ENCODE results near the gene ELP6. TPM values are rescaled to one million over a fixed set of nuclear protein-coding genes. Genes with fewer than 3 reads are reported as not detected.
"Not testable (repeated sequence)": the region's sequence is repeated elsewhere in the genome, so short reads cannot be mapped to it uniquely, and the experiment has no call there.

ELP6 gene
- total and polyA plus RNA-seq, 5 donors from 2014 or later = 18.4 to 54.1 (median 43.5) TPM

- H3K27ac Mint-ChIP-seq = no peak overlapping the region
Observed at GRCh38 chr3:47522082-47522987, 8.8 kb upstream of the ELP6 start.

DNA sequence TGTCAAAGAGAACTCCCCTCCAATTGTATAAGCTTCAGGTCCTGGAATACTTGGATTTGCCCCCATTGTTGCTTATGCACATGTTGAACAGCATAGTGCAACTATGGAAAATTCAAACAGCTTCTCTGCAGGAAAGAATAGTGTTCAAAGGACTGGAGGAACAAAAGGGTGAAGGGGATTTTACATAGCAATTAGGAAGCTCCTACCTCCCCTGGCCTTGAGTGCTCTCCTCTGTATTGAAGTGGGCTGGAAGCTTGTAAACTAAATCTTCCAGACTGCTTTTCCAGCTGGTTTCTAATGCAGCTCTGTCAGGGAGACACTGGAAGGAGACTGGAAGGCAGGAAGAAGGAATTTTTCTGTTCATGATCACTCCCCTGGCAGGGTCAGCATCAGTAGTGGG lies 7.2 kb upstream of the ELP6 start:
- Mint-ChIP-seq H3K4me3 (peak overlapping the region in 1 of 4 donors; percentile 9), H3K9me3 (peaks cover 0 to 2% (median 0%) of the 10 kb centered on the region in 7 donors), H3K27ac (no peak overlapping the region), H3K4me1 (peaks cover 0 to 3% (median under 1%) of the 10 kb centered on the region in 4 donors), H3K36me3 (no peaks in the 10 kb centered on the region), H3K27me3 (peaks cover 17% of the 10 kb centered on the region)
- H3K36me3 ChIP-seq (ENCODE audit: control insufficient read depth, insufficient read depth, low read length) = no peaks in the 10 kb centered on the region
- no peaks in the 10 kb centered on the region for H3K27me3 ChIP-seq (ENCODE audit: control insufficient read depth, insufficient read depth, low read length)
- no peaks in the 10 kb centered on the region for H3K4me1 ChIP-seq (ENCODE audit: control insufficient read depth, insufficient read depth, low read length, poor library complexity, severe bottlenecking)
- ATAC-seq (ENCODE audit: low read depth in 2 of 2) (no peak), DNase-seq (no peak)
- no peak overlapping the region for H3K4me3 ChIP-seq (ENCODE audit: low read depth, low read length)
- no peaks in the 10 kb centered on the region for H3K9me3 ChIP-seq (ENCODE audit: control insufficient read depth in 2 of 2, low read length in 2 of 2)
- no peak overlapping the region for H3K27ac ChIP-seq (ENCODE audit: insufficient read depth, low read length, poor library complexity, severe bottlenecking)

More at GRCh38 chr3:47522082-47522987, 8.8 kb upstream of the ELP6 start:
- peaks cover 15% of the 10 kb centered on the region for H3K27me3 Mint-ChIP-seq
- Histone ChIP-seq H3K4me1 (ENCODE audit: control insufficient read depth, insufficient read depth, low read length, poor library complexity, severe bottlenecking) (no peaks in the 10 kb centered on the region), H3K27me3 (ENCODE audit: control insufficient read depth, insufficient read depth, low read length) (no peaks in the 10 kb centered on the region), H3K9me3 (ENCODE audit: control insufficient read depth in 2 of 2, low read length in 2 of 2) (no peaks in the 10 kb centered on the region), H3K36me3 (ENCODE audit: control insufficient read depth, insufficient read depth, low read length) (no peaks in the 10 kb centered on the region), H3K27ac (ENCODE audit: insufficient read depth, low read length, poor library complexity, severe bottlenecking) (no peak overlapping the region), H3K4me3 (ENCODE audit: low read depth, low read length) (no peak overlapping the region)
- H3K36me3 Mint-ChIP-seq = no peaks in the 10 kb centered on the region
- no peak overlapping the region for H3K4me3 Mint-ChIP-seq
- ATAC-seq (ENCODE audit: low read depth in 2 of 2) = peak; percentile 75 to 81
- H3K4me1 Mint-ChIP-seq = peaks cover 0 to 6% (median under 1%) of the 10 kb centered on the region in 4 donors
- peaks cover 0 to 5% (median 0%) of the 10 kb centered on the region in 7 donors for H3K9me3 Mint-ChIP-seq
- peak; percentile 56 to 88 (median 67) for DNase-seq

DNA sequence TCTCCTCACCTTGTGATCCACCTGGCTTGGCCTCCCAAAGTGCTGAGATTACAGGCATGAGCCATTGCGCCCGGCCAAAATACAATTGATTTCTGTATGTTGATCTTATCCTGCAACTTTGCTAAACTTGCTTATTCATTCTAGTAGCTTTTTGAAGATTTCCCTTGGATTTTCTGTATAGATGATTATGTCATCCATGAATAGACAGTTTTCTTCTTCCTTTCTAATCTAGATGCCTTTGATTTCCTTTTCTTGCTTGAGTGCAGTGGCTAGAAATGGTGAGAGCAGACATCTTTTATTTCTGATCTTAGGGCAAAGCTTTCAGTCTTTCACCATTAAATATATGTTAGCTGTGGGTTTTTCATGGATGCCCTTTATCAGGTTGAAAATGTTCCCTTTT lies 4.4 kb upstream of the ELP6 start:
- Mint-ChIP-seq H3K27ac (no peak overlapping the region), H3K4me1 (peaks cover 0 to 13% (median 8%) of the 10 kb centered on the region in 4 donors), H3K9me3 (peaks cover 0 to 2% (median 0%) of the 10 kb centered on the region in 7 donors), H3K36me3 (no peaks in the 10 kb centered on the region), H3K4me3 (peak overlapping the region in 1 of 4 donors; percentile 40), H3K27me3 (peaks cover 26% of the 10 kb centered on the region)
- H3K36me3 ChIP-seq (ENCODE audit: control insufficient read depth, insufficient read depth, low read length) = no peaks in the 10 kb centered on the region
- H3K4me1 ChIP-seq (ENCODE audit: control insufficient read depth, insufficient read depth, low read length, poor library complexity, severe bottlenecking) = peaks cover 4% of the 10 kb centered on the region
- H3K4me3 ChIP-seq (ENCODE audit: low read depth, low read length) = no peak overlapping the region
- DNase-seq = no peak
- no peak overlapping the region for H3K27ac ChIP-seq (ENCODE audit: insufficient read depth, low read length, poor library complexity, severe bottlenecking)
- H3K9me3 ChIP-seq (ENCODE audit: control insufficient read depth in 2 of 2, low read length in 2 of 2) = no peaks in the 10 kb centered on the region
- ATAC-seq (ENCODE audit: low read depth in 2 of 2) = no peak
- H3K27me3 ChIP-seq (ENCODE audit: control insufficient read depth, insufficient read depth, low read length) = no peaks in the 10 kb centered on the region

DNA sequence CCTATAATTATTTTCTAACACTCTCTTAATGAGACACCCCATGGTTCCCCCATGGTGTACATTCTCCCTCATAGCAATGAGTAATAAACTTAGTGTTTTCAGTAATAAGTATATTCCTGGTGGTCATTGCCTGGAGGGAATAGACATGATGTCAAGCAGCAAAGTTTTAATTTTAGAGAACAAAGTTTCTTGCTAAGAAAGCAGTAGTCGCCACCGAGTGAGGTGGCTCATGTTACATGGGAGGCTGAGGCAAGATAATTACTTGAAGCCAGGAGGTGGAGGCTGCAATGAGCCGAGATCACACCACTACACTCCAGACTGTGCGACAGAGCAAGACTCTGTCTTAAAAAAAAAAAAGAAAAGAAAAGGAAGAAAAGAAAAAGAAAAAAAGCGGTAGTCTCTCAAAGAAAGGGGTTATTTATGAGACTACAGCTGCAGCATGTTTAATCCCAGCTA lies 2.4 kb upstream of the ELP6 start:
- Histone ChIP-seq H3K4me1 (ENCODE audit: control insufficient read depth, insufficient read depth, low read length, poor library complexity, severe bottlenecking) (peaks cover 13% of the 10 kb centered on the region), H3K27ac (ENCODE audit: insufficient read depth, low read length, poor library complexity, severe bottlenecking) (no peak overlapping the region), H3K27me3 (ENCODE audit: control insufficient read depth, insufficient read depth, low read length) (no peaks in the 10 kb centered on the region), H3K36me3 (ENCODE audit: control insufficient read depth, insufficient read depth, low read length) (no peaks in the 10 kb centered on the region), H3K9me3 (ENCODE audit: control insufficient read depth in 2 of 2, low read length in 2 of 2) (no peaks in the 10 kb centered on the region), H3K4me3 (ENCODE audit: low read depth, low read length) (no peak overlapping the region)
- DNase-seq = no peak
- H3K4me1 Mint-ChIP-seq = peaks cover 5 to 28% (median 14%) of the 10 kb centered on the region in 4 donors
- peak overlapping the region in 2 of 4 donors; percentile 38 to 81 for H3K4me3 Mint-ChIP-seq
- peaks cover 0 to 2% (median 0%) of the 10 kb centered on the region in 7 donors for H3K9me3 Mint-ChIP-seq
- no peak overlapping the region for H3K27ac Mint-ChIP-seq
- no peak for ATAC-seq (ENCODE audit: low read depth in 2 of 2)
- H3K27me3 Mint-ChIP-seq = peaks cover 20% of the 10 kb centered on the region
- no peaks in the 10 kb centered on the region for H3K36me3 Mint-ChIP-seq

GRCh38 chr3:47515100-47515499 lies 1.6 kb upstream of the ELP6 start:
- peaks cover 5 to 32% (median 15%) of the 10 kb centered on the region in 4 donors for H3K4me1 Mint-ChIP-seq
- Histone ChIP-seq H3K36me3 (ENCODE audit: control insufficient read depth, insufficient read depth, low read length) (peaks cover under 1% of the 10 kb centered on the region), H3K27me3 (ENCODE audit: control insufficient read depth, insufficient read depth, low read length) (no peaks in the 10 kb centered on the region), H3K27ac (ENCODE audit: insufficient read depth, low read length, poor library complexity, severe bottlenecking) (no peak overlapping the region), H3K9me3 (ENCODE audit: control insufficient read depth in 2 of 2, low read length in 2 of 2) (no peaks in the 10 kb centered on the region), H3K4me3 (ENCODE audit: low read depth, low read length) (no peak overlapping the region), H3K4me1 (ENCODE audit: control insufficient read depth, insufficient read depth, low read length, poor library complexity, severe bottlenecking) (peaks cover 13% of the 10 kb centered on the region)
- H3K9me3 Mint-ChIP-seq = peaks cover 0 to 2% (median 0%) of the 10 kb centered on the region in 7 donors
- H3K27me3 Mint-ChIP-seq = peaks cover 16% of the 10 kb centered on the region
- peak overlapping the region in 1 of 3 donors; percentile 30 for H3K27ac Mint-ChIP-seq
- ATAC-seq (ENCODE audit: low read depth in 2 of 2) (no peak), DNase-seq (no peak)
- H3K36me3 Mint-ChIP-seq = no peaks in the 10 kb centered on the region
- H3K4me3 Mint-ChIP-seq = peak overlapping the region; percentile 75 to 90 (median 84)

GRCh38 chr3:47512416-47513124 lies 942 bp downstream of the ELP6 start:
- peak in 2 of 3 donors; percentile 12 to 47 for DNase-seq
- Mint-ChIP-seq H3K9me3 (peaks cover 0 to 2% (median 0%) of the 10 kb centered on the region in 7 donors), H3K4me3 (peak overlapping the region; percentile 96 to 99 (median 97)), H3K36me3 (peaks cover 5% of the 10 kb centered on the region), H3K27ac (peak overlapping the region; percentile 97 to 99 (median 98)), H3K4me1 (peaks cover 6 to 36% (median 17%) of the 10 kb centered on the region in 4 donors), H3K27me3 (peaks cover 11% of the 10 kb centered on the region)
- Histone ChIP-seq H3K4me3 (ENCODE audit: low read depth, low read length) (peak overlapping the region; percentile 81), H3K27ac (ENCODE audit: insufficient read depth, low read length, poor library complexity, severe bottlenecking) (peak overlapping the region; percentile 89), H3K9me3 (ENCODE audit: control insufficient read depth in 2 of 2, low read length in 2 of 2) (no peaks in the 10 kb centered on the region), H3K36me3 (ENCODE audit: control insufficient read depth, insufficient read depth, low read length) (peaks cover 18% of the 10 kb centered on the region), H3K27me3 (ENCODE audit: control insufficient read depth, insufficient read depth, low read length) (no peaks in the 10 kb centered on the region), H3K4me1 (ENCODE audit: control insufficient read depth, insufficient read depth, low read length, poor library complexity, severe bottlenecking) (peaks cover 13% of the 10 kb centered on the region)
- no peak for ATAC-seq (ENCODE audit: low read depth in 2 of 2)

- not testable (repeated sequence) for H3K4me1 Mint-ChIP-seq; H3K27ac ChIP-seq (ENCODE audit: insufficient read depth, low read length, poor library complexity, severe bottlenecking); H3K4me1 ChIP-seq (ENCODE audit: control insufficient read depth, insufficient read depth, low read length, poor library complexity, severe bottlenecking); H3K27me3 ChIP-seq (ENCODE audit: control insufficient read depth, insufficient read depth, low read length); ATAC-seq (ENCODE audit: low read depth in 2 of 2); H3K4me3 ChIP-seq (ENCODE audit: low read depth, low read length); DNase-seq; H3K27me3 Mint-ChIP-seq; H3K4me3 Mint-ChIP-seq; H3K27ac Mint-ChIP-seq; H3K9me3 ChIP-seq (ENCODE audit: control insufficient read depth in 2 of 2, low read length in 2 of 2); H3K9me3 Mint-ChIP-seq
- peaks cover 61% of the 10 kb centered on the region for H3K36me3 ChIP-seq (ENCODE audit: control insufficient read depth, insufficient read depth, low read length)
- H3K36me3 Mint-ChIP-seq = peaks cover 34% of the 10 kb centered on the region
Observed at GRCh38 chr3:47505267-47505666, 8.2 kb downstream of the ELP6 start.

Data from CD4-positive, CD25-positive, alpha-beta regulatory T cell (primary cell).